Type B pancreatic cell (in vitro differentiated cells): ENCODE measurements around the gene RFT1. TPM values are rescaled to one million over a fixed set of nuclear protein-coding genes. Genes with fewer than 3 reads are reported as not detected.

Source experiments
- DNase-seq: peaks from one replicate; pipeline ENCODE4 v3.0.0; 2021; ENCODE audit warnings: mixed read lengths; ENCODE audit not compliant: unreplicated experiment; ENCODE audit errors: extremely low spot score
- H3K27ac Mint-ChIP-seq: 2 replicates; pipeline ENCODE4 v1.8.0; 2021; ENCODE audit warnings: mild to moderate bottlenecking, mixed read lengths
- H3K27me3 Mint-ChIP-seq: 2 replicates; pipeline ENCODE4 v1.8.0; 2021; ENCODE audit warnings: mixed read lengths
- H3K36me3 Mint-ChIP-seq: 2 replicates; pipeline ENCODE4 v1.8.0; 2021; ENCODE audit warnings: mixed read lengths
- H3K4me1 Mint-ChIP-seq: one replicate; pipeline ENCODE4 v1.8.0; 2021; ENCODE audit warnings: mixed read lengths; ENCODE audit not compliant: unreplicated experiment
- H3K4me3 Mint-ChIP-seq: 2 replicates; pipeline ENCODE4 v1.8.0; 2021; ENCODE audit warnings: mild to moderate bottlenecking, mixed read lengths
- H3K9me3 Mint-ChIP-seq: 2 replicates; pipeline ENCODE4 v1.8.0; 2021; ENCODE audit warnings: mixed read lengths
- total RNA-seq: library from RNA; stranded (reverse); gene quantifications from 2 replicates; pipeline ENCODE4 v1.2.1, GENCODE V29; 2021; ENCODE audit warnings: low replicate concordance
- TF ChIP-seq, protein P1 (sequence below): fragments of 200-600 bp; sonication (generic); conservative IDR thresholded peaks from 2 replicates; pipeline ENCODE4 v1.5.0; 2021; ENCODE audit warnings: antibody characterized with exemption, mild to moderate bottlenecking

RFT1 gene
- total RNA-seq, 1 donor from 2014 or later, result 31.0 TPM

DNA sequence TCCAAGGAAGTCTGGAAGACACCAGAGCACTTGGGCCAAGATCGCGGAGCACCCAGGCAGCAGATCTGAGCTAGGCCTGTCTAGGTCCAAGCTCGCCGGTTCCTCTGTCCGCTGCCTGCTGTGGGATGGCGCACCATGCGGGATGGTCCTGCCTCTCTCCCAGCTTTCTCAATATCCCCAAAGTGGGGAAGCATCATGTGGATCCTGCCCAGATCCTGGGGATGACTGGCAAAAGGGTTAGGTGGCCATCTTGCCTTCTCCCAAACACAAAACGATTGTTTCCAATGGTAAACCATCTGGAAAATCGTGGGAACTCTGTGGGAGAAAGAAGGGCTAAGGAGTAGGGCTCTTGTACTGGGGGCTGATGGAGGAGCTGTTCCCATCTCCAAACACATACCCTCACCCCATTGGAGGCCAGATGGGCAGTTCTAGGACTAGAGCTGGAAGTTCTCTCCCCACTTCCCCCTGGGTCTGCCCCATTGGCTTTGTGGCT lies 39.6 kb upstream of the RFT1 start:
- no peak overlapping the region for H3K4me3 Mint-ChIP-seq
- peaks cover 32% of the 10 kb centered on the region for H3K4me1 Mint-ChIP-seq

GRCh38 chr3:53169045-53169831 lies 39.0 kb upstream of the RFT1 start:
- Mint-ChIP-seq H3K4me3 (no peak overlapping the region), H3K27me3 (no peaks in the 10 kb centered on the region), H3K9me3 (no peaks in the 10 kb centered on the region), H3K36me3 (no peaks in the 10 kb centered on the region), H3K27ac (peak overlapping the region; percentile 68), H3K4me1 (peaks cover 32% of the 10 kb centered on the region)
- TF ChIP-seq, protein P1, sequence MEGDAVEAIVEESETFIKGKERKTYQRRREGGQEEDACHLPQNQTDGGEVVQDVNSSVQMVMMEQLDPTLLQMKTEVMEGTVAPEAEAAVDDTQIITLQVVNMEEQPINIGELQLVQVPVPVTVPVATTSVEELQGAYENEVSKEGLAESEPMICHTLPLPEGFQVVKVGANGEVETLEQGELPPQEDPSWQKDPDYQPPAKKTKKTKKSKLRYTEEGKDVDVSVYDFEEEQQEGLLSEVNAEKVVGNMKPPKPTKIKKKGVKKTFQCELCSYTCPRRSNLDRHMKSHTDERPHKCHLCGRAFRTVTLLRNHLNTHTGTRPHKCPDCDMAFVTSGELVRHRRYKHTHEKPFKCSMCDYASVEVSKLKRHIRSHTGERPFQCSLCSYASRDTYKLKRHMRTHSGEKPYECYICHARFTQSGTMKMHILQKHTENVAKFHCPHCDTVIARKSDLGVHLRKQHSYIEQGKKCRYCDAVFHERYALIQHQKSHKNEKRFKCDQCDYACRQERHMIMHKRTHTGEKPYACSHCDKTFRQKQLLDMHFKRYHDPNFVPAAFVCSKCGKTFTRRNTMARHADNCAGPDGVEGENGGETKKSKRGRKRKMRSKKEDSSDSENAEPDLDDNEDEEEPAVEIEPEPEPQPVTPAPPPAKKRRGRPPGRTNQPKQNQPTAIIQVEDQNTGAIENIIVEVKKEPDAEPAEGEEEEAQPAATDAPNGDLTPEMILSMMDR, result no peak
- DNase-seq, result no peak

More for the DNA sequence above, 39.6 kb upstream of the RFT1 start:
- Mint-ChIP-seq H3K27me3 (no peaks in the 10 kb centered on the region), H3K27ac (no peak overlapping the region), H3K36me3 (no peaks in the 10 kb centered on the region), H3K9me3 (no peaks in the 10 kb centered on the region)
- TF ChIP-seq, protein P1, result no peak
- DNase-seq, result no peak

DNA sequence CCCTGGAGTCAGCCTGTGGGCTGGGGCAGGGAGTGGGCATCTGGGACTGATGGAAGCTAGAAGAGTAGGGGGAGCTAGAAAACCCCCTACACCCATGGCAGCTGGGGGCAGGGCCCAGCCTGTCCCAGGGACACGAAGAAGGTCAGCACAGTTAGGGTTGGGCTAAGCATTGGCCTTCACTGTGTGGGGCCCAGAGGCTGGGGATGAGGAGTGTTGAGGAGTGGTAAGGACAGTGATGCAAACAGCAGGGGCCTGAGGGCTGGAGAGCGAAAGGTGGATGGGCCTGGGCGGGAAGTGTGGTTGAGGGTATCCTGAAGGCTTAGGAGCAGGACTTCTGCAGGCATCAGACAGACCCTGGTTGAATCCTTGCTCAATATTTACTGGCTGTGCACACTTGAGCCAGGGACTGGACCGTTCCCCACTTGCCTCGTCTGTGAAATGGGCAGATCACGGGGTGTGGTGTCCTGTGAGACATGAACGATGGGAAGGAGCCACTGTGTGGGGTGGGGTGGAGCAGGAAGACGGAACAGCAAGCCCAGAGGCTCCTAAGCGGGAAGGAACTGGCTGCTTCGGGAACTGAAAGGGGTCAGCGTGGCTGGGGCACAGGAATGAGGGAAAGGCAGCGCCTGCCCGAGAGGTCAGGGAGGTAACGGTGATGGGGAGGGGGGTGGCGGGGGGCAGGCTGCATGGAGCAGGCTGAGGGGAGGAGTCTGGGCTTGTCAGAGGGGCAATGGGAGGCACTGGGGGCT lies 38.1 kb upstream of the RFT1 start:
- H3K36me3 Mint-ChIP-seq, result no peaks in the 10 kb centered on the region
- peaks cover 36% of the 10 kb centered on the region for H3K4me1 Mint-ChIP-seq
- TF ChIP-seq, protein P1, result no peak
- no peak for DNase-seq
- no peaks in the 10 kb centered on the region for H3K27me3 Mint-ChIP-seq
- H3K9me3 Mint-ChIP-seq, result no peaks in the 10 kb centered on the region
- H3K4me3 Mint-ChIP-seq, result no peak overlapping the region
- peak overlapping the region; percentile 68 for H3K27ac Mint-ChIP-seq

DNA sequence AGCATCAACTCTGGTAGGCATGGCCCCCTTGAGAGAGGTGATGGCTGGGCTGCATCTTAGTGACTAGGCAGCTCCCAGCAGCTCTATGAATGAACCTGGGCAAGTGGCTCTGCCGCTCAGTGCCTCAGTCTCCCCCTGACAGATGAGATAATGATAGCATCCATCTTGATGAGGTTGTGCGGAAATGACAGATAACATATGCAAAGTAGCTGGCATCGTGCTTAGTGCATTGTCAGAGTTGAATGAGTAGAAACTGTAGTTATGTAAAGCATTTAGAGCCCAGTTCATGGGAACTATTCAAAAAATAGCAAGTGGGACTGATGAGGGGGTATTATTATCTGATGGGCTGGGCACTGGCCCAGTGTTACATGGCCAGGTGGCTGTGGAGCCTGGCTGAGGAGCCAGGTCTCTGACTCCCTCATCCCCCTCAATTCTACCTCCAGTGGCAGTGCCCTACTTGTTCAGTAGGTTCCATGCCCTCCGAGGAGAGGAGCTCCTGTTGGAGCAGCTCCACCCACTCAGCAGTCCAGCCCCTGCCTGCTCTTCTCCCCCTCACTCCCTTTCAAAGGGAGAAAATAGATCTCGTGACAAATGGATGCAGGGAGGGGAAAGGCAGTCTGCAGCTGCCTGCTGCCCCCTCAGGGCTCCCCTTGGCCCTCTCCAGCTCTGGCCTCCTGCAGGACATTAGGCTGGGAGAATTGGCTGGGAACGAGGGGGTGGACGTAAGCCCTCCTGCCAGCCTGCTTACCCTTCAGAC lies 37.4 kb upstream of the RFT1 start:
- H3K9me3 Mint-ChIP-seq, result no peaks in the 10 kb centered on the region
- H3K27me3 Mint-ChIP-seq, result no peaks in the 10 kb centered on the region
- peaks cover 44% of the 10 kb centered on the region for H3K4me1 Mint-ChIP-seq
- TF ChIP-seq, protein P1, result no peak
- H3K36me3 Mint-ChIP-seq, result no peaks in the 10 kb centered on the region
- DNase-seq, result no peak
- no peak overlapping the region for H3K4me3 Mint-ChIP-seq
- H3K27ac Mint-ChIP-seq, result no peak overlapping the region

- Mint-ChIP-seq H3K4me3 (no peak overlapping the region), H3K27ac (no peak overlapping the region), H3K4me1 (peaks cover 48% of the 10 kb centered on the region), H3K27me3 (peaks cover 3% of the 10 kb centered on the region), H3K36me3 (no peaks in the 10 kb centered on the region), H3K9me3 (no peaks in the 10 kb centered on the region)
- DNase-seq, result no peak
- TF ChIP-seq, protein P1, result no peak
Observed at GRCh38 chr3:53166781-53167291, 36.6 kb upstream of the RFT1 start.
